Activated naive CD4-positive, alpha-beta T cell treated with anti-CD3 and anti-CD28 coated beads, Interleukin-2, amount 50 U/mL, for 24 hours (primary cell): ENCODE data around the gene CACNA1I.

Experiments
- H3K27ac Mint-ChIP-seq: one replicate; pipeline ENCODE4 v1.8.0; 2021; ENCODE audit warnings: mild to moderate bottlenecking, mixed read lengths
- H3K27me3 Mint-ChIP-seq: one replicate; pipeline ENCODE4 v1.8.0; 2021; ENCODE audit warnings: mixed read lengths
- H3K36me3 Mint-ChIP-seq: one replicate; pipeline ENCODE4 v1.8.0; 2021; ENCODE audit warnings: mixed read lengths
- H3K4me1 Mint-ChIP-seq: one replicate; pipeline ENCODE4 v1.8.0; 2021; ENCODE audit warnings: mixed read lengths
- H3K4me3 Mint-ChIP-seq: one replicate; pipeline ENCODE4 v1.8.0; 2021; ENCODE audit warnings: mild to moderate bottlenecking, mixed read lengths
- H3K9me3 Mint-ChIP-seq: one replicate; pipeline ENCODE4 v1.8.0; 2021; ENCODE audit warnings: mixed read lengths

The CACNA1I gene

GRCh38 chr22:39574779-39575551, 4.4 kb downstream of the CACNA1I start:
- Mint-ChIP-seq H3K4me1 (no peaks in the 10 kb centered on the region), H3K9me3 (no peaks in the 10 kb centered on the region), H3K27ac (no peak overlapping the region), H3K4me3 (no peak overlapping the region), H3K27me3 (no peaks in the 10 kb centered on the region), H3K36me3 (no peaks in the 10 kb centered on the region)

- Mint-ChIP-seq H3K36me3 (no peaks in the 10 kb centered on the region), H3K4me1 (no peaks in the 10 kb centered on the region), H3K9me3 (no peaks in the 10 kb centered on the region), H3K27ac (no peak overlapping the region), H3K27me3 (no peaks in the 10 kb centered on the region), H3K4me3 (no peak overlapping the region)
Observed at GRCh38 chr22:39575552-39575825, 4.9 kb downstream of the CACNA1I start.

GRCh38 chr22:39576027-39576426, 5.5 kb downstream of the CACNA1I start:
- Mint-ChIP-seq H3K36me3 (no peaks in the 10 kb centered on the region), H3K4me3 (no peak overlapping the region), H3K27ac (no peak overlapping the region), H3K27me3 (no peaks in the 10 kb centered on the region), H3K4me1 (no peaks in the 10 kb centered on the region), H3K9me3 (no peaks in the 10 kb centered on the region)

DNA sequence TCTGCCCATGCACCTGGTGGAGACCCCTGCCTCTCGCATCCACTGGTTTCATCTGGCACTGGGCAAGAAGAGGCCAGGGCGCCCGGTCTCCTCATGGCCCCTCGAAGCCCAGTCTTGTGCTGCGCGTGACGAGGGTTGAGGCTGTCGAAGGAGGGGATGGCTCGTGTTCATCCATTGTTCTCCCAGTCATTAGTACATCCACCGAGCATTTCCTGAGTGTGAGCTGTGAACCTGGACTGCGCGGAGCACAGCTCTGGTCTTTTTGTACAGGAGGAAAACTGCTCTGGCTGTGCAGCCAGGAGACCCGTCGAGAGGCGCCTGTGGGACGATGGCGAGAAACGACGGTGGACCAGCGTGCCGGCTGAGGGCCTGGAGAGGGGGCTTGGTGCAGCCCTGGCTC, 6.8 kb downstream of the CACNA1I start:
- Mint-ChIP-seq H3K9me3 (no peaks in the 10 kb centered on the region), H3K27ac (no peak overlapping the region), H3K36me3 (no peaks in the 10 kb centered on the region), H3K27me3 (no peaks in the 10 kb centered on the region), H3K4me1 (no peaks in the 10 kb centered on the region), H3K4me3 (no peak overlapping the region)

DNA sequence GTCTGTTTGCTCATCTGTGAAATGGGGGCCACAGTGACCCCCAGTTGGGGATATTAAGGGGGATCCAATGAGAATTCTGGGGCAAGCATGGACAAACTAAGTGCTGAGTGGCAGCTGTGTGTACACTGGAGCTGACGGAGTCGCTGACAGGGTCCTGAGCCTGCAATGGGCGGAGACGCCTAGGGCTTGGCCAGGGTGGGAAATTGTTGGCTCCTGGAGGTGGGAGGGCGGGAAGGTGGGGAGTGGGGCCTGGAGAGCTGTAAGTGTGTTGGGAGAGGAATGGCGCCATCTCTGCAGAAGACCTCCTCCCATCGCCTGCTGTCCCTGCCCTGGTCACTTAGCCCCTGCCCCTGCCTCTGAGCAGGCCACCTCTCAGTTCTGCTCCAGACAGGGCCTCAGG, 7.3 kb downstream of the CACNA1I start:
- no peaks in the 10 kb centered on the region for H3K27me3 Mint-ChIP-seq
- no peaks in the 10 kb centered on the region for H3K4me1 Mint-ChIP-seq
- no peaks in the 10 kb centered on the region for H3K9me3 Mint-ChIP-seq
- H3K4me3 Mint-ChIP-seq, result no peak overlapping the region
- H3K27ac Mint-ChIP-seq, result no peak overlapping the region
- no peaks in the 10 kb centered on the region for H3K36me3 Mint-ChIP-seq

DNA sequence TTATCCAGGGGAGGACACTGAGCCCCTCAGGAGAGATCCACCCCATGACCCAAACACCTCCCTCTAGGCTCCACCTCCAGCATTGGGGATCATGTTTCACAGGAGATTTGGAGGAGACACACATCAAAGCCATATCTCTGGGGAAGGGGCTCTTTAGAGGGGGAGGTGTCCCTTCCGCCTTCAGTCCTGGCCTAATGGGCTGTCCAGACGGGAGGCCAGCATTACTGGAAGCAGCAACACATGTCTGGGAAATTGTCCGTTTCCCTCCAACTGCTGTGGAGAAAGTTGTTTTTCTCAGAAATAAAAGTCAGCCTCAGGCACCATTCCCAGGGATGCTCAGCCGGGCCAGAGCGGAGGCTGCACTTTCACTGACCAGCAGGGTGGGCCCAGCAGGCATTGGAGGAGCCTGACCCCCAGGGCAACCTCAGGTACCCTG, 9.5 kb downstream of the CACNA1I start:
- Mint-ChIP-seq H3K4me1 (no peaks in the 10 kb centered on the region), H3K27ac (no peak overlapping the region), H3K36me3 (no peaks in the 10 kb centered on the region), H3K27me3 (no peaks in the 10 kb centered on the region), H3K9me3 (peaks cover 5% of the 10 kb centered on the region), H3K4me3 (no peak overlapping the region)

DNA sequence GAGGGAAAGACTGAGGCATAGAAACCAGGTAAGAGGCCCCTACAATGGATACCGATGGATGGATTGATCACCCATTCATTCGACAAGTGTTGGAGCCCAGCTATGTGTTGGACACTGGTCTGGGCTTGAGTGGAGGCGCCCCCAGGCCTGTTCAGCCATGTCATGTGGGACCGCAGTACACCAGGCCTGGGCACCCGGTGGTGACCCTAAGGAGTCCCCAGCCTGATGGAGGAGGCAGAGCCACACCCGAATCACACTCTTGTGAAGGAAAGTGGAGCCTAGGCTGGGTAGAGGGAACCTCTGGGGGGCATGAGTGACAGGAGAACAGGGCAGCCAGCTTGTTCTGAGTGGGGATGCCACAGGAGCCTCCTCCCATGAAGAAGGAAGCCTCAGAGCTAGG, 10.2 kb downstream of the CACNA1I start:
- Mint-ChIP-seq H3K9me3 (peaks cover 5% of the 10 kb centered on the region), H3K36me3 (no peaks in the 10 kb centered on the region), H3K27me3 (no peaks in the 10 kb centered on the region), H3K4me3 (no peak overlapping the region), H3K27ac (no peak overlapping the region), H3K4me1 (no peaks in the 10 kb centered on the region)

- Mint-ChIP-seq H3K4me3 (no peak overlapping the region), H3K27me3 (no peaks in the 10 kb centered on the region), H3K4me1 (no peaks in the 10 kb centered on the region), H3K36me3 (no peaks in the 10 kb centered on the region), H3K9me3 (peaks cover 5% of the 10 kb centered on the region), H3K27ac (no peak overlapping the region)
Observed at GRCh38 chr22:39581303-39581702, 10.8 kb downstream of the CACNA1I start.

GRCh38 chr22:39583066-39583667, 12.6 kb downstream of the CACNA1I start:
- no peak overlapping the region for H3K4me3 Mint-ChIP-seq
- H3K9me3 Mint-ChIP-seq, result peaks cover 5% of the 10 kb centered on the region
- H3K27me3 Mint-ChIP-seq, result no peaks in the 10 kb centered on the region
- no peaks in the 10 kb centered on the region for H3K36me3 Mint-ChIP-seq
- H3K27ac Mint-ChIP-seq, result no peak overlapping the region
- no peaks in the 10 kb centered on the region for H3K4me1 Mint-ChIP-seq

DNA sequence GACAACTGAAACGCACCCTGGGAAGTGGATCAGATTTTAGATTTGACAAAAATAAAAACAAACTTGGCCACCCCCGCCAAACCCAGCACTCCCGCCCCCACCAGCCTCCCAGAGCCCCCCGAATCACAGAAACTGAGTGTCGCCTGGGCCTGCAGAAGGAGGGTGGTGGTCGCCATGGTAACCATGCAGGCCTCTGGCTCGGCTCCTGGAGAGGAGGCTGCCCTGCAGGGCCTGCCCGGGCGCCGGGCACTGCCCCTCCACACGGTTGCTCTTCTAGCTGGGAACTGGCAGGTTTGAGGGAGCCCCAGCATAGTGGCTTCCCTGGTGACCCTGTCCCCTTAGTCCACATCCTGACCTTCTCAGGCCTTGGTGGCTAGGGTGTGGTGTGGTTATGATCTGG, 19.3 kb downstream of the CACNA1I start:
- no peaks in the 10 kb centered on the region for H3K36me3 Mint-ChIP-seq
- no peak overlapping the region for H3K27ac Mint-ChIP-seq
- H3K9me3 Mint-ChIP-seq, result no peaks in the 10 kb centered on the region
- H3K4me1 Mint-ChIP-seq, result peaks cover 3% of the 10 kb centered on the region
- H3K4me3 Mint-ChIP-seq, result no peak overlapping the region
- H3K27me3 Mint-ChIP-seq, result no peaks in the 10 kb centered on the region

DNA sequence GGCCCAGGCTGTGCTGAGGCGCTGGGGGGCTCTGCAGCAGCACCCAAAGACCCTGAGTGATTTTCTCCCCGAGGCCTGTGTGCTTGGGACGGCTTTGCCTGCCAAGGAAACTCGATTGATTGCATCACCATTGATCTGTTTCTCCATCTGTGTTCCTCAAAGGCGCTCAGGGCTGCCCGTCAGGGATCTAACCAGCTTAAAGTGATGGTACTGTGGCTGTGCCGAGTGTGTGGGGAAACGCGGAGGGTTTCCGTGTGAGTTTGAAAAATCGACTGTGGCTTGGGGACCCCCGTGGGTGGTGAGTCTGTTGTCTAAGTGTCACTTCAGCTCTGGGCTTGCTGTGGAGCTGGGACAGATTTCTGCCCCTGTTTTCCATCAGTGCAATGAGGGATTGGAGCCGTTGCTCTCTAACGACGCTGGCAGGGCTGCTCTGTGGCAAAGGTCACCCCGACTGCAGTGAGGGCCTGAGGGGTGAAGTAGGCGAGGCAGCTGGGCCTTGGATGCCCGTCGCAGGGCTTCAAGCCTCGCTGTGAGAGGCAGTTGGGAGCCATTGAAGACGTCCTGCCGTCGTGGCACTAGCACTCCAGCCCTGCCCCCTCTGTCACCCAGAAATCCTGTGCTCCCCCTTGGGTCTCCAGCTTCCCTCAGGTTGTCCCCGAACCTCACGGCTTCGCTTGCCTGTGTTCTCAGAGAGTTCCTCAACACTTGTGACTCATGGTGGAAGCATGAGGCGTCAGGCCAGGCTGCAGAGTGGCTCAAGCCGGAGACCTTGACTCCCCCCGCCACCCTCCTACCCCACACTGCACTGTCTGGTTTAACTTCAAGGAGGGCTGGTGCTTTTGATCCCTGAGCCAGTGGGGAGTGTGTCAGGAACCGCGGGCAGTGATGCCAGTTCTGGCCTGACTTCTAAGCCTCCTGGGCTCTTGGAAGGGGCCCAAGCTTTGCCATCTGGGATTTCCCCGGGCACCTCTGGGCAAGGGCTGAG, 21.8 kb downstream of the CACNA1I start:
- Mint-ChIP-seq H3K4me1 (peaks cover 3% of the 10 kb centered on the region), H3K9me3 (no peaks in the 10 kb centered on the region), H3K36me3 (no peaks in the 10 kb centered on the region), H3K27me3 (no peaks in the 10 kb centered on the region), H3K27ac (no peak overlapping the region), H3K4me3 (no peak overlapping the region)

DNA sequence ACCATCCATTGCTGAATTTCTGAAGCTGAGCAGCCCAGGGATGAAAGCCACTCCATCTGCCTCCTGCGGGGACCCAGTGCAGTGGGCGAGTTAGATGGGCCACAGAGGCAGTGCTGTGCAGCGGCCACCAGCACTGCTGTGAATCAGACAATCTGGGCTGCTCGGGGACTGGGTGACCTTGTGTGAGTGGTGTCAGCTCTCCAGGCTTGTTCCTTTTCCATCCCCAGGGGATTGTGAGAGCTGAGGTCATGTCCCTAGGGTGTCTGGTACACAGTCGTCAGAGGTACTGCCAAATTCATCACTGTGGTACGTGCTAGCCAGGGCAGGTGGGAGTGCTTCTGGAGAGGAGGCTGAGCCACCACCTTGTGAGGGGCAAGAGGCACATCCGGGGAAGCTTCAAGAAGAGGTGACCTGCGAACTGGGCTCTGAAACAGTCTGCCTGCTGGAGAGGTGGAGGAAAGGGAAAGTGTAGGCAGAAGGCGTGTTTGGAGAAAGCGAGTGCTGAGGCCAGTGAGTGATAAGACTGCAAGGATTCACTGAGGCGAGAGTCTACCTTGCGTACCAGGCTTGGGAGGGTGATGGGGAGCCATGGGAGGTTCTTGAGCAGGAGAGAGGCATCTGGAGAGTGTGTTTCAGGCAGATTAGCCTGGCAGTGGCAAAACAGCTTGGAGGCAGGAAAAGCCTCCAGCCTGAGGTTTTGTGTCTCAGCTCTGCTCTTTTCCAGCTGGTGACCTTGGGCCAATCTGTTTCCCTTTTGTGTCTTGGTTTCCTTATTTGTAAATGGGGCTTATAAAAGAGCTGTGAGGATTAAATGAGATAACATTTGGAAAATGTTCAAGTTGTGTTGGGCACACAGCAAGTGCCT, 22.7 kb downstream of the CACNA1I start:
- no peaks in the 10 kb centered on the region for H3K27me3 Mint-ChIP-seq
- H3K4me1 Mint-ChIP-seq, result peaks cover 5% of the 10 kb centered on the region
- no peak overlapping the region for H3K4me3 Mint-ChIP-seq
- H3K9me3 Mint-ChIP-seq, result no peaks in the 10 kb centered on the region
- H3K36me3 Mint-ChIP-seq, result no peaks in the 10 kb centered on the region
- H3K27ac Mint-ChIP-seq, result no peak overlapping the region

GRCh38 chr22:39593931-39594285, 23.4 kb downstream of the CACNA1I start:
- H3K27ac Mint-ChIP-seq, result no peak overlapping the region
- H3K4me3 Mint-ChIP-seq, result no peak overlapping the region
- H3K4me1 Mint-ChIP-seq, result peaks cover 7% of the 10 kb centered on the region
- no peaks in the 10 kb centered on the region for H3K27me3 Mint-ChIP-seq
- H3K9me3 Mint-ChIP-seq, result no peaks in the 10 kb centered on the region
- H3K36me3 Mint-ChIP-seq, result no peaks in the 10 kb centered on the region

GRCh38 chr22:39594411-39594810, 23.9 kb downstream of the CACNA1I start:
- Mint-ChIP-seq H3K27me3 (no peaks in the 10 kb centered on the region), H3K36me3 (no peaks in the 10 kb centered on the region), H3K27ac (peak overlapping the region; percentile 51), H3K4me1 (peaks cover 7% of the 10 kb centered on the region), H3K4me3 (no peak overlapping the region), H3K9me3 (no peaks in the 10 kb centered on the region)

- Mint-ChIP-seq H3K27me3 (no peaks in the 10 kb centered on the region), H3K9me3 (no peaks in the 10 kb centered on the region), H3K27ac (peak overlapping the region; percentile 48), H3K4me1 (peaks cover 7% of the 10 kb centered on the region), H3K4me3 (no peak overlapping the region), H3K36me3 (no peaks in the 10 kb centered on the region)
Observed at GRCh38 chr22:39595622-39596172, 25.1 kb downstream of the CACNA1I start.
